T-helper 17 cell (primary cell): Measurements from ENCODE around the gene OR6C75. TPM values are rescaled to one million over a fixed set of nuclear protein-coding genes. Genes with fewer than 3 reads are reported as not detected.
"Not testable (repeated sequence)": the region's sequence is repeated elsewhere in the genome, so short reads cannot be mapped to it uniquely, and the experiment has no call there.

Experiments used
- ATAC-seq: fragments of 150-1000 bp; cut with Tn5 transposase; 2 replicates; pipeline ENCODE4 v1.10.0; 2021; ENCODE audit warnings: mild to moderate bottlenecking, moderate library complexity
- DNase-seq, 3 donors: peaks; one replicate each; pipeline versions ENCODE4 v3.0.0 to v3.0.0-alpha.2; 2020 to 2021
- H3K9me3 ChIP-seq: one replicate; pipeline ENCODE4 v1.7.0; 2013; ENCODE audit warnings: low read length, mild to moderate bottlenecking; ENCODE audit not compliant: control insufficient read depth, poor library complexity, severe bottlenecking
- H3K27ac Mint-ChIP-seq: one replicate; pipeline ENCODE4 v1.8.0; 2022; ENCODE audit warnings: mild to moderate bottlenecking, moderate library complexity, mixed read lengths
- H3K27me3 Mint-ChIP-seq: one replicate; pipeline ENCODE4 v1.8.0; 2022; ENCODE audit warnings: mixed read lengths
- H3K36me3 Mint-ChIP-seq: one replicate; pipeline ENCODE4 v1.8.0; 2022; ENCODE audit warnings: low read depth, mixed read lengths
- H3K4me1 Mint-ChIP-seq: one replicate; pipeline ENCODE4 v1.8.0; 2022; ENCODE audit warnings: mild to moderate bottlenecking, mixed read lengths
- H3K4me3 Mint-ChIP-seq: one replicate; pipeline ENCODE4 v1.8.0; 2022; ENCODE audit warnings: mild to moderate bottlenecking, moderate library complexity, mixed read lengths
- total RNA-seq, 4 donors: library from RNA in 2 of 4; stranded (reverse) in 2 of 4; gene quantifications; one replicate each; pipeline ENCODE4 v1.2.3 and lab custom pipeline; 2022 to 2026

OR6C75 gene
- total RNA-seq, 2 donors from 2014 or later, result not detected

DNA sequence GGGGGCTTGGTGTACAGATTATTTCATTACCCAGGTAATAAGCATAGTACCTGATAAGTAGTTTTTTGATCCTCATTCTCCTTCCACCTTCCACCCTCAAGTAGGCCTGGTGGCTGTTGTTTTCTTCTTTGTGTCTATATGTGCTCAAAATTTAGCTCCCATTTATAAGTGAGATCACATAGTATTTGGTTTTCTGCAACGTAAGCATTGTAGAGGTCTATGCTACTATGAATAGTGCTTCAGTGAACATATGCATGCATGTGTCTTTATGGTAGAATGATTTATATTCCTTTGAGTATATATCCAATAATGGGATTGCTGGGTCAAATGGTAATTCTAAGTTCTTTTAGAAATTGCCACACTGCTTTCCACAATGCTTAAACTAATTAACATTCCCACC, 46.4 kb downstream of the OR6C75 start:
- not testable (repeated sequence) for H3K4me1 Mint-ChIP-seq, H3K27ac Mint-ChIP-seq, H3K36me3 Mint-ChIP-seq, H3K9me3 ChIP-seq, ATAC-seq, H3K4me3 Mint-ChIP-seq, DNase-seq
- peaks cover 13% of the 10 kb centered on the region for H3K27me3 Mint-ChIP-seq

DNA sequence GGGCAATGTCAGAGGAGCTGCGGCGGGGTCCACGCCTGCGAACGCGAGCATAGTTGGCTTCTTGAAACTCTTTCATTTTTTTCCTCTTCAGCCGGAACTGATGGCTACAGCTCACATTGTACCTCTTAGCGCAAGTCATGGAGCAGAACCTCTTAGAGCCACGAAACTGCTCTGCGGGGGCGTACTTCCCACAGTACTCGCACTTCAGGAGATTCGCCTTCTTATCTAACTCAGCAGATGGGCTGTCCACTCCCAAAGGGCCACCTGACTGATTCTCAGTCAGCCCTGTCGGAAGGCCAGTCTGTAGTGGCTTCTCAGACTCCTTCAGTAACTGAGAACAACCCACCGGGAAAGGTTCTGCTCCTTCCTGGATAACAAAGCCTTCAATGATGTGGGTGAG, 49.4 kb downstream of the OR6C75 start:
- not testable (repeated sequence) for H3K4me1 Mint-ChIP-seq

GRCh38 chr12:55413498-55414388, 51.0 kb downstream of the OR6C75 start:
- not testable (repeated sequence) for DNase-seq, H3K4me1 Mint-ChIP-seq, H3K9me3 ChIP-seq, H3K36me3 Mint-ChIP-seq, H3K27ac Mint-ChIP-seq, ATAC-seq, H3K4me3 Mint-ChIP-seq
- H3K27me3 Mint-ChIP-seq, result peaks cover 53% of the 10 kb centered on the region

More for the DNA sequence above, 49.4 kb downstream of the OR6C75 start:
- not testable (repeated sequence) for H3K9me3 ChIP-seq, H3K27ac Mint-ChIP-seq, H3K36me3 Mint-ChIP-seq, ATAC-seq, H3K4me3 Mint-ChIP-seq, DNase-seq
- peaks cover 37% of the 10 kb centered on the region for H3K27me3 Mint-ChIP-seq

GRCh38 chr12:55414396-55414823, 51.6 kb downstream of the OR6C75 start:
- not testable (repeated sequence) for H3K36me3 Mint-ChIP-seq, H3K27ac Mint-ChIP-seq, ATAC-seq

DNA sequence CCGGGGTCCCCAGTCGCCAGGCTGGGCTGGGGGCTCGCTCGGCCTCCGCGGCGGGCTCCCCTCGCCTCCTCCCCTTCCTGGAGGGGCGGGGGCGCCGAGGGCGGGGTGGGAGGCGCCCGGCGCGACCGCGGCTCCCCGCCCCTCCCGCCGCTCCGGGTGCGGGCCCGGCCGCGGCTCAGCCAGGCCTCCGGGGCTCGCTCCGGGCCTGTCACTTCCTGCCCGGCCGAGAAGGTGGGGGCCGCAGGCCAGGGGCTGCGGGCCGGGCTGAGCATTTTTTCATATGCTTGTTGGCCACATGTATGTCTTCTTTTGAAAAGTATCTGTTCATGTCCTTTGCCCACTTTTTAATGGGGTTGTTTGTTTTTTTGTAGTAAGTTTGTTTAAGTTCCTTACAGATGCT, 52.1 kb downstream of the OR6C75 start:
- peaks cover 64% of the 10 kb centered on the region for H3K27me3 Mint-ChIP-seq
- DNase-seq, H3K36me3 Mint-ChIP-seq, H3K4me3 Mint-ChIP-seq, H3K9me3 ChIP-seq, H3K27ac Mint-ChIP-seq, H3K4me1 Mint-ChIP-seq: not testable (repeated sequence)
- peak; percentile 77 for ATAC-seq

More at GRCh38 chr12:55414396-55414823, 51.6 kb downstream of the OR6C75 start:
- DNase-seq, H3K9me3 ChIP-seq, H3K4me1 Mint-ChIP-seq: not testable (repeated sequence)
- Mint-ChIP-seq H3K27me3 (peaks cover 59% of the 10 kb centered on the region), H3K4me3 (peak overlapping the region; percentile 31)

DNA sequence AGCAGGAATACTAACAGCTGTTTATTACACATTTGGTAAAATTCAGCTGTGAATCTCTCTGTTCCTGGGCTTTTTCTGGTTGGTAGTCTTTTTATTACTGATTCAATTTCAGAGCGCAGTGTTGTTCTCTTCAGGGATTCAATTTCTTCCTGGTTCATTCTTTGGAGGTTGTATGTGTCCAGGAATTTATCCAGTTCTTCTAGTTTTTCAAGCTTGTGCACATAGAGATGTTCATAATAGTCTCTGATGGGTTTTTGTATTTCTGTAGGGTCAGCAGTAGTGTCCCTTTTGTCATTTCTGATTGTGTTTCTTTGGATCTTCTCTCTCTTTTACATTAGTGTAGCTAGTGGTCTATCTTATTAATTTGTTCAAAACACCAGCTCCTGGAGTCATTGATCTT, 54.2 kb downstream of the OR6C75 start:
- ATAC-seq (no peak), DNase-seq (no peak)
- Mint-ChIP-seq H3K27ac (no peak overlapping the region), H3K4me1 (peaks cover 7% of the 10 kb centered on the region), H3K27me3 (peaks cover 66% of the 10 kb centered on the region), H3K36me3 (peaks cover 6% of the 10 kb centered on the region), H3K4me3 (no peak overlapping the region)
- H3K9me3 ChIP-seq, result no peaks in the 10 kb centered on the region

Other genes with a start within 250 kb of the OR6C75 start
- not detected for gene OR9K2, start 236.6 kb upstream of the OR6C75 start, total RNA-seq
- gene OR10A7, start 141.9 kb upstream of the OR6C75 start, total RNA-seq, result not detected
- gene OR6C74, start 118.4 kb upstream of the OR6C75 start, total RNA-seq, result not detected
- not detected for gene OR6C6, start 66.4 kb upstream of the OR6C75 start, total RNA-seq
- gene OR6C1, start 48.6 kb upstream of the OR6C75 start, total RNA-seq, result not detected
- not detected for gene OR6C3, start 32.2 kb upstream of the OR6C75 start, total RNA-seq
- not detected for gene OR6C65, start 37.6 kb downstream of the OR6C75 start, total RNA-seq
- gene OR6C76, start 63.3 kb downstream of the OR6C75 start, total RNA-seq, result not detected
- gene OR6C2, start 81.1 kb downstream of the OR6C75 start, total RNA-seq, result not detected
- under 1 TPM in 1 of 2 donors, not detected in 1; 0.52 TPM for gene OR6C70, start 107.2 kb downstream of the OR6C75 start, total RNA-seq
- not detected for gene OR6C68, start 129.4 kb downstream of the OR6C75 start, total RNA-seq
- not detected for gene OR6C4, start 186.6 kb downstream of the OR6C75 start, total RNA-seq
- under 1 TPM in 1 of 2 donors, not detected in 1; 0.30 TPM for gene OR2AP1, start 209.5 kb downstream of the OR6C75 start, total RNA-seq